ENCODE results near the gene SP6. TPM values are rescaled to one million over a fixed set of nuclear protein-coding genes. Genes with fewer than 3 reads are reported as not detected.
A peak's percentile ranks its signal among the peaks of the same experiment; 100 is the strongest.

The SP6 gene
- total and polyA plus RNA-seq, 2 of the 4 experiments (the other 2 are of a cell fraction), result under 0.01 to 0.31 TPM

DNA sequence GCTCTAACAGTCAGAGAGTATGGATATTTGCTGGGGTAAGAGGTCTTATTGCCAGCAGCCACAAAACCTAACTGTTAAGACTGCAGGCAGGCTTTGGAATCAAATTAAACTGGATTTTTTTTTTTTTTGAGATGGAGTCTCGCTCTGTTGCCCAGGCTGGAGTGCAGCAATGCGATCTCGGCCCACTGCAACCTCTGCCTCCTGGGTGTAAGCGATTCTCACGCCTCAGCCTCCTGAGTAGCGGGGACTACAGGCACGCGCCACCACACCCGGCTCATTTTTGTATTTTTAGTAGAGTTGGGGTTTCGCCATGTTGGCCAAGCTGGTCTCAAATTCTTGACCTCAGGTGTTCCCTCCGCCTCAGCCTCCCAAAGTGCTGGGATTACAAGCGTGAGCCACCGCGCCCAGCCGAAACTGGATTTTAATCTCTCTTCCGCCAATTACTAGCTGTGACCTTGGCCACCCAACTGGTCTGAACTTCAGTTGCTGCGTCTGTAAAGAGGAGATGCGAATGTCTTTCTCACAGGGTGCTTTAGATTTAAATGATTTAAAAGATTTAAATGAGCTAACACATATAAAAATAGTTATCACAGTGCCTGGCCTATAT, 20.5 kb downstream of the SP6 start:
- ATAC-seq (ENCODE audit: low read depth) (no peak), DNase-seq (no peak)
- Histone ChIP-seq H3K4me3 (ENCODE audit: insufficient read depth, low read depth, low read length) (peak overlapping the region; percentile 84), H4K91ac (ENCODE audit: insufficient read depth, low read depth, low read length) (no peak overlapping the region), H3K36me3 (ENCODE audit: control insufficient read depth, insufficient read depth, low read length) (peaks cover 20% of the 10 kb centered on the region), H2BK20ac (ENCODE audit: low read depth, low read length) (no peak overlapping the region), H3K18ac (ENCODE audit: low read depth, low read length) (no peak overlapping the region), H2AK5ac (ENCODE audit: low read depth, low read length) (no peak overlapping the region), H4K8ac (ENCODE audit: low read depth in 2 of 2, low read length in 2 of 2) (peak overlapping the region; percentile 87 to 97; a peak in 3 of 4 replicates), H3K23ac (ENCODE audit: low read depth, low read length) (no peak overlapping the region), H2BK120ac (ENCODE audit: low read depth, low read length) (no peak overlapping the region), H2BK5ac (ENCODE audit: low read depth, low read length, poor library complexity, severe bottlenecking) (no peak overlapping the region), H3K79me1 (ENCODE audit: low read depth in 1 of 2, low read length in 2 of 2) (peaks cover 17 to 28% of the 10 kb centered on the region in 2 experiments), H4K5ac (ENCODE audit: low read depth, low read length) (no peak overlapping the region), H3K9me3 (ENCODE audit: control insufficient read depth, insufficient read depth, low read length) (no peaks in the 10 kb centered on the region), H3K27me3 (ENCODE audit: control insufficient read depth, insufficient read depth, low read length) (no peaks in the 10 kb centered on the region), H3K4ac (ENCODE audit: low read depth, low read length) (0 out of 2 replicates have a peak overlapping the region, but pooled peaks have one; percentile 5), H3K56ac (ENCODE audit: extremely low read depth, insufficient read depth, low read length) (0 out of 2 replicates have a peak overlapping the region, but pooled peaks have one; percentile 51), H3K4me1 (ENCODE audit: control insufficient read depth, insufficient read depth, low read length) (peaks cover 6% of the 10 kb centered on the region), H2BK15ac (ENCODE audit: low read depth, low read length) (no peak overlapping the region), H3K4me2 (ENCODE audit: low read depth, low read length) (peak overlapping the region; percentile 82), H4K20me1 (ENCODE audit: insufficient read depth, low read length) (peaks cover 3% of the 10 kb centered on the region; the same call in 1 of the 2 replicates), H3K27ac (ENCODE audit: insufficient read depth, low read length) (no peak overlapping the region; the same call in 1 of the 2 replicates), H3K14ac (replicated peaks; ENCODE audit: low read depth, low read length) (no peak overlapping the region), H3K9me1 (ENCODE audit: insufficient read depth, low read length) (peaks cover 13% of the 10 kb centered on the region), H3K9ac (ENCODE audit: low read depth, low read length) (peak overlapping the region; percentile 83), H2AFZ (replicated peaks; ENCODE audit: low read length, poor library complexity) (no peak overlapping the region), H2AK9ac (replicated peaks; ENCODE audit: low read depth, low read length, poor library complexity) (no peak overlapping the region)
- dilution Hi-C loops (cut with HindIII; ENCODE audit: low sequenced_read_pairs, unreplicated experiment) (no loop called here), intact Hi-C loops (cut with micrococcal nuclease) (no loop called here), in situ Hi-C loops (cut with MboI; ENCODE audit: low sequenced_read_pairs) (no loop called here)
- WGBS, 2 experiments (ENCODE audit: extremely low coverage in 2 of 2, insufficient read length in 1 of 2), result 54% methylated on average over 5 of the region's 18 CpGs; no CpG with 5 or more reads in 1 of the 2 experiments
- POLR2A ChIA-PET (ENCODE audit: unreplicated experiment), result interaction anchor here (0.5 kb wide), 1 partner anchor 720 kb away, joined by 3 read pairs; no protein-coding TSS in a partner anchor
- no TSS peak for BruUV-seq (replicated peaks)
- CTCF ChIA-PET, result interaction anchor here (1.2 kb wide), 2 partner anchors 8 to 61 kb away, joined by 3 read pairs; no protein-coding TSS in a partner anchor
- no peak for TF ChIP-seq MAZ (IDR thresholded peaks at IDR 0.05; ENCODE audit: borderline replicate concordance, low read depth, low read length)
- TF ChIP-seq SMC3 (IDR thresholded peaks at IDR 0.05; ENCODE audit: low read depth, low read length), result no peak
- TF ChIP-seq CHD1 (IDR thresholded peaks at IDR 0.05; ENCODE audit: low read depth, low read length), result no peak
- no peak for TF ChIP-seq FOS (IDR thresholded peaks at IDR 0.05; ENCODE audit: low read depth, low read length)
- TF ChIP-seq RAD21 (IDR thresholded peaks at IDR 0.05; ENCODE audit: low read length), result no peak
- no peak for TF ChIP-seq BHLHE40 (IDR thresholded peaks at IDR 0.05; ENCODE audit: low read depth, low read length)
- no peak for TF ChIP-seq NFE2L2 (IDR thresholded peaks at IDR 0.05; ENCODE audit: low read depth, low read length)
